ENCODE measurements around the gene ST6GALNAC3.
A peak's percentile ranks its signal among the peaks of the same experiment; 100 is the strongest.

The ST6GALNAC3 gene

DNA sequence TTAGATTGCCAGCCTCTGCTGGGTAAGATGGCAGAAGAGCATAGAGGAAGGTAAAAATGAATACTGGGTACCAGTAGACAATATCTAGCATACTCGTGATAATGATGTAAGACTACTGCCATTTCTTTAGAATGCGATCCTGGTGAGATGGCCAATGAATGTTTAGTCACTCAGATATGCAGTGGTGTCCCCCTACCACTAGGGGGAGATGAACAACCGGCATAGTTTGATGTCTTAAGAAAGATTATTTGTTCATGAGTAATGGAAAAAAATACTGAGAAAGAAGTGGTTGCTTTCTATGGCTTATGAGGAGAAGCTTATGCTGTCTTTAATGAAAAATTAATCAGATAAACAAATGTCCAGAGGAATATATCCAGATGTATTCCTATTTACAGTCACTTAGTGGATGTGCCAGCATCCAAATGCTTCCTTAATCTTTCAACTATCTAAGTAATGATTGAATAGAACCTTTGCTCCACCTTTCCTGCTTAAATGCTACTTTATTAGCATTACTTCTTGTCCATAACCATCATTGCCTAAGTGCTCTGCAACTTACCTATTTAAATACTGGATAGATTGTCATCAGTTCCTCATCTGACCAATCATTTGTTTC is 256.6 kb downstream of the ST6GALNAC3 start:
- Histone ChIP-seq H4K20me1 (ENCODE audit: control insufficient read depth, insufficient read depth, low read depth, low read length) (no peaks in the 10 kb centered on the region), H3K27me3 (ENCODE audit: control insufficient read depth, low read length) (no peaks in the 10 kb centered on the region), H3K4me1 (ENCODE audit: control insufficient read depth, low read length) (no peaks in the 10 kb centered on the region), H3F3A (ENCODE audit: control insufficient read depth, insufficient read depth) (no peaks in the 10 kb centered on the region), H3K4me3 (ENCODE audit: low read length) (no peak overlapping the region), H3K27ac (ENCODE audit: low read depth, low read length) (no peak overlapping the region), H3K9me3 (ENCODE audit: control insufficient read depth, insufficient read depth, low read length) (no peaks in the 10 kb centered on the region), H3K9me2 (replicated peaks; ENCODE audit: control insufficient read depth, low read length) (no peaks in the 10 kb centered on the region), H3K36me3 (ENCODE audit: control insufficient read depth, low read length) (no peaks in the 10 kb centered on the region), H3K79me2 (ENCODE audit: control insufficient read depth, low read length) (no peaks in the 10 kb centered on the region), H3K4me2 (ENCODE audit: low read length) (no peak overlapping the region)
- peak; percentile 96 for TF ChIP-seq CTCF (IDR thresholded peaks at IDR 0.05; ENCODE audit: low read depth, low read length, poor library complexity, severe bottlenecking)
- TF ChIP-seq EZH2phosphoT487 (IDR thresholded peaks at IDR 0.05; ENCODE audit: borderline replicate concordance, low read length), result no peak

GRCh38 chr1:76335882-76336281 is 261.3 kb downstream of the ST6GALNAC3 start:
- no peaks in the 10 kb centered on the region for H3K36me3 ChIP-seq (ENCODE audit: control insufficient read depth, low read length)
- H3F3A ChIP-seq (ENCODE audit: control insufficient read depth, insufficient read depth), result no peaks in the 10 kb centered on the region
- H3K4me1 ChIP-seq (ENCODE audit: control insufficient read depth, low read length), result no peaks in the 10 kb centered on the region
- H3K27ac ChIP-seq (ENCODE audit: low read depth, low read length), result no peak overlapping the region
- H3K4me2 ChIP-seq (ENCODE audit: low read length), result no peak overlapping the region
- TF ChIP-seq CTCF (IDR thresholded peaks at IDR 0.05; ENCODE audit: low read depth, low read length, poor library complexity, severe bottlenecking), result no peak
- TF ChIP-seq EZH2phosphoT487 (IDR thresholded peaks at IDR 0.05; ENCODE audit: borderline replicate concordance, low read length), result no peak
- no peak overlapping the region for H3K4me3 ChIP-seq (ENCODE audit: low read length)
- H3K9me2 ChIP-seq (replicated peaks; ENCODE audit: control insufficient read depth, low read length), result no peaks in the 10 kb centered on the region
- no peaks in the 10 kb centered on the region for H3K9me3 ChIP-seq (ENCODE audit: control insufficient read depth, insufficient read depth, low read length)
- no peaks in the 10 kb centered on the region for H3K27me3 ChIP-seq (ENCODE audit: control insufficient read depth, low read length)
- no peaks in the 10 kb centered on the region for H4K20me1 ChIP-seq (ENCODE audit: control insufficient read depth, insufficient read depth, low read depth, low read length)
- H3K79me2 ChIP-seq (ENCODE audit: control insufficient read depth, low read length), result no peaks in the 10 kb centered on the region

DNA sequence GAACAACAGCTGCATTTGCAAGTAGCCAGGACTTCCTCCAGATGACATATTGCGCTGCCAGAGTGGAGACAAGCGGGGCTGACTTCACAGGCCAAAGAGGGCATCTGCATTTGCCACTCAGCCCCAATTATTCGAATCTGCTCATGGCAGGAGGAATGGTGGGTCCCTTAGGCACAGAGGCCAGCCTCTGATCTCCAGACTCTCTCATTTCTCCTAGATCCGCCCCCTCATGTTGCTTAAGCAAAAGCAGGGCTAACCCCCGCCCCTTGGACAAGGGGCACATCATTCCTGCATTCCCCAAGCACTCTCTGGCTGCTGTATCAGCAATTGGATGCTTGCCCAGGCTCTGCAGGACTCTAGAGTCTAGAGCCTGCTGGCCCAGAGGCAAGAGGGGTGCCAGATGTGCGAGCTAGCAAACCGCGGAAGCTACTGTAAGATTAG is 262.4 kb downstream of the ST6GALNAC3 start:
- H3K4me3 ChIP-seq (ENCODE audit: low read length), result no peak overlapping the region
- no peak overlapping the region for H3K4me2 ChIP-seq (ENCODE audit: low read length)
- H3K9me2 ChIP-seq (replicated peaks; ENCODE audit: control insufficient read depth, low read length), result no peaks in the 10 kb centered on the region
- no peaks in the 10 kb centered on the region for H3K4me1 ChIP-seq (ENCODE audit: control insufficient read depth, low read length)
- H4K20me1 ChIP-seq (ENCODE audit: control insufficient read depth, insufficient read depth, low read depth, low read length), result no peaks in the 10 kb centered on the region
- H3K27me3 ChIP-seq (ENCODE audit: control insufficient read depth, low read length), result no peaks in the 10 kb centered on the region
- no peaks in the 10 kb centered on the region for H3K79me2 ChIP-seq (ENCODE audit: control insufficient read depth, low read length)
- no peak overlapping the region for H3K27ac ChIP-seq (ENCODE audit: low read depth, low read length)
- no peaks in the 10 kb centered on the region for H3K9me3 ChIP-seq (ENCODE audit: control insufficient read depth, insufficient read depth, low read length)
- no peaks in the 10 kb centered on the region for H3K36me3 ChIP-seq (ENCODE audit: control insufficient read depth, low read length)
- no peaks in the 10 kb centered on the region for H3F3A ChIP-seq (ENCODE audit: control insufficient read depth, insufficient read depth)
- TF ChIP-seq CTCF (IDR thresholded peaks at IDR 0.05; ENCODE audit: low read depth, low read length, poor library complexity, severe bottlenecking), result no peak
- TF ChIP-seq EZH2phosphoT487 (IDR thresholded peaks at IDR 0.05; ENCODE audit: borderline replicate concordance, low read length), result no peak
